Suprapubic skin (tissue), 4 donors: Measurements from ENCODE around the gene TTC28. TPM values are rescaled to one million over a fixed set of nuclear protein-coding genes. Genes with fewer than 3 reads are reported as not detected.

Source experiments
- DNase-seq, 2 donors: peaks; one replicate each; pipeline ENCODE4 v3.0.0-alpha.2; 2019; ENCODE audit warnings: low spot score in 2 of 2
- H3K27ac ChIP-seq: fragments of 200-600 bp; sonication (generic); one replicate; pipeline ENCODE4 v1.5.1; 2019
- H3K27me3 ChIP-seq: fragments of 200-600 bp; sonication (generic); one replicate; pipeline ENCODE4 v1.5.1; 2019
- H3K36me3 ChIP-seq: fragments of 200-600 bp; sonication (generic); one replicate; pipeline ENCODE4 v1.5.1; 2019
- H3K4me1 ChIP-seq: fragments of 200-600 bp; sonication (generic); one replicate; pipeline ENCODE4 v1.5.1; 2019
- H3K4me3 ChIP-seq: fragments of 200-600 bp; sonication (generic); one replicate; pipeline ENCODE4 v1.5.1; 2019; ENCODE audit warnings: mild to moderate bottlenecking
- H3K9me3 ChIP-seq: fragments of 200-600 bp; sonication (generic); one replicate; pipeline ENCODE4 v1.5.1; 2019
- CTCF ChIP-seq, 2 donors: fragments of 200-600 bp in 1 of 2; fragments of 450-650 bp in 1 of 2; sonication (generic) in 1 of 2; IDR thresholded peaks; one replicate each; pipeline ENCODE4 v1.5.1; 2016 to 2019; ENCODE audit warnings: antibody characterized with exemption in 2 of 2, mild to moderate bottlenecking in 1 of 2, moderate library complexity in 1 of 2
- EP300 ChIP-seq: sonication (generic); formaldehyde crosslinking; IDR thresholded peaks from one replicate; pipeline ENCODE4 v1.6.1; 2017; ENCODE audit warnings: antibody characterized with exemption
- POLR2A ChIP-seq, 2 donors: fragments of 450-650 bp; IDR thresholded peaks; one replicate each; pipeline ENCODE4 v1.6.1; 2017; ENCODE audit warnings: antibody characterized with exemption in 2 of 2, mild to moderate bottlenecking in 2 of 2, moderate library complexity in 2 of 2
- POLR2AphosphoS5 ChIP-seq, 3 donors: sonication (generic); formaldehyde crosslinking; IDR thresholded peaks; one replicate each; pipeline ENCODE4 v1.6.1; 2017; ENCODE audit warnings: antibody characterized with exemption in 3 of 3
- WGBS: methylation state at CpG from one replicate; pipeline ENCODE4 v1.1.5; 2018; 5-methylcytosine and 5-hydroxymethylcytosine counted together
- total RNA-seq, 4 donors: library from RNA; depleted of rRNA; stranded (reverse); fragments of >200 nt; gene quantifications; one replicate each; pipeline ENCODE4 v1.1.0, GENCODE V29; 2016

TTC28 gene
- total RNA-seq, 4 donors from 2014 or later, result 8.1 to 23.1 (median 11.7) TPM

GRCh38 chr22:28438183-28438768 is 241.4 kb downstream of the TTC28 start:
- Histone ChIP-seq H3K27ac (no peak overlapping the region), H3K4me1 (peaks cover 45% of the 10 kb centered on the region), H3K4me3 (no peak overlapping the region), H3K9me3 (no peaks in the 10 kb centered on the region), H3K27me3 (no peaks in the 10 kb centered on the region), H3K36me3 (no peaks in the 10 kb centered on the region)
- no peak for DNase-seq
- 48% methylated on average over 1 of the region's 1 CpG for WGBS
- no peak for TF ChIP-seq EP300
- no peak for TF ChIP-seq POLR2A (IDR thresholded peaks at IDR 0.05)
- no peak for TF ChIP-seq CTCF (IDR thresholded peaks at IDR 0.05)
- TF ChIP-seq POLR2AphosphoS5 (IDR thresholded peaks at IDR 0.05), result no peak

- Histone ChIP-seq H3K9me3 (no peaks in the 10 kb centered on the region), H3K36me3 (no peaks in the 10 kb centered on the region), H3K27me3 (no peaks in the 10 kb centered on the region), H3K4me1 (peaks cover 24% of the 10 kb centered on the region), H3K4me3 (no peak overlapping the region), H3K27ac (no peak overlapping the region)
- no peak for DNase-seq
- TF ChIP-seq POLR2A (IDR thresholded peaks at IDR 0.05) (no peak), CTCF (IDR thresholded peaks at IDR 0.05) (no peak), EP300 (no peak), POLR2AphosphoS5 (IDR thresholded peaks at IDR 0.05) (no peak)
- 63% methylated on average over 3 of the region's 3 CpGs for WGBS
These were observed 243.7 kb downstream of the TTC28 start for GRCh38 chr22:28435982-28436381.

GRCh38 chr22:28435140-28435768 is 244.4 kb downstream of the TTC28 start:
- Histone ChIP-seq H3K4me3 (no peak overlapping the region), H3K27me3 (no peaks in the 10 kb centered on the region), H3K9me3 (no peaks in the 10 kb centered on the region), H3K27ac (no peak overlapping the region), H3K4me1 (peaks cover 18% of the 10 kb centered on the region), H3K36me3 (no peaks in the 10 kb centered on the region)
- TF ChIP-seq EP300 (no peak), POLR2AphosphoS5 (IDR thresholded peaks at IDR 0.05) (peak in 1 of 3 donors; percentile 34)
- DNase-seq, result peak in 1 of 2 donors; percentile 66
- WGBS, result 46% methylated on average over 2 of the region's 2 CpGs

GRCh38 chr22:28430466-28431025 is 249.1 kb downstream of the TTC28 start:
- no peak overlapping the region for H3K4me3 ChIP-seq
- no peak overlapping the region for H3K27ac ChIP-seq
- no peaks in the 10 kb centered on the region for H3K36me3 ChIP-seq
- WGBS, result 37% methylated on average over 2 of the region's 2 CpGs
- H3K4me1 ChIP-seq, result peaks cover 7% of the 10 kb centered on the region
- no peak for DNase-seq
- TF ChIP-seq POLR2AphosphoS5 (IDR thresholded peaks at IDR 0.05), result no peak
- TF ChIP-seq CTCF (IDR thresholded peaks at IDR 0.05), result no peak
- TF ChIP-seq POLR2A (IDR thresholded peaks at IDR 0.05), result no peak
- TF ChIP-seq EP300, result no peak
- H3K27me3 ChIP-seq, result no peaks in the 10 kb centered on the region
- H3K9me3 ChIP-seq, result no peaks in the 10 kb centered on the region

- Histone ChIP-seq H3K9me3 (no peaks in the 10 kb centered on the region), H3K27ac (no peak overlapping the region), H3K36me3 (no peaks in the 10 kb centered on the region), H3K27me3 (no peaks in the 10 kb centered on the region), H3K4me1 (no peaks in the 10 kb centered on the region), H3K4me3 (no peak overlapping the region)
- TF ChIP-seq POLR2A (IDR thresholded peaks at IDR 0.05) (no peak), POLR2AphosphoS5 (IDR thresholded peaks at IDR 0.05) (no peak), CTCF (IDR thresholded peaks at IDR 0.05) (no peak), EP300 (no peak)
- DNase-seq, result no peak
These were observed 249.9 kb downstream of the TTC28 start for GRCh38 chr22:28429711-28430110.
